Measurements from ENCODE around the gene SYT6.

The SYT6 gene

DNA sequence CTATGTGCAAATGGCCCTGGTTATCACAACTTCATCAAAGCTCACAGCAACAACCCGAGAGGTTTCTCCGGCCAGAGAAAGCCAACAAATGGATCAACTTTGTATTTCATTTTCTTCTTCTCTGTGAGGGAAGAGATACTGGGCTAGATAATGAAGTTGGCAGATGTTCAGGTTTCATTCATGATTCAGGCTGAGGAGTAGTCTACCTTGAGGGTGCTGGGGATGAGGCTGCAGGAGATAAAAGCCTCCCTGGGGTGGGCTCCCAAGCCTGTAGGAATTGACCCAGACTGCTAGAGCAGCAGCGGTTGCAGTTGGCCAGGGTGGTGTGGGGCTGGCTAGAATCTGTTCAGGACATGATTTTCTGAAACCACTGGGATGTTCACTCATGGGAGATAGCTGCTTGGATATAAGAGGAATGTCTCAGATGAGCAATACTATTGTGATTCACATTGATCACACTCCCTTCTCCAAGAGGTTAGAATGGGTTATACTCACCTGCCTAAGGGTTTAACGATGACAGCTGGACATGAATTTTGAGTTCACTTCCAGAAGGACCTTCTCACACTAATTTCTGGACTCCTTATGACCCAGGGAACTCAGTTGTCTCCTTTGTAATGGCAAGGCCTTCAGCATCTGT is 64.0 kb downstream of the SYT6 start:
- TF ChIP-seq CTCF (IDR thresholded peaks at IDR 0.05; ENCODE audit: low read depth, low read length, missing control alignments) = no peak

DNA sequence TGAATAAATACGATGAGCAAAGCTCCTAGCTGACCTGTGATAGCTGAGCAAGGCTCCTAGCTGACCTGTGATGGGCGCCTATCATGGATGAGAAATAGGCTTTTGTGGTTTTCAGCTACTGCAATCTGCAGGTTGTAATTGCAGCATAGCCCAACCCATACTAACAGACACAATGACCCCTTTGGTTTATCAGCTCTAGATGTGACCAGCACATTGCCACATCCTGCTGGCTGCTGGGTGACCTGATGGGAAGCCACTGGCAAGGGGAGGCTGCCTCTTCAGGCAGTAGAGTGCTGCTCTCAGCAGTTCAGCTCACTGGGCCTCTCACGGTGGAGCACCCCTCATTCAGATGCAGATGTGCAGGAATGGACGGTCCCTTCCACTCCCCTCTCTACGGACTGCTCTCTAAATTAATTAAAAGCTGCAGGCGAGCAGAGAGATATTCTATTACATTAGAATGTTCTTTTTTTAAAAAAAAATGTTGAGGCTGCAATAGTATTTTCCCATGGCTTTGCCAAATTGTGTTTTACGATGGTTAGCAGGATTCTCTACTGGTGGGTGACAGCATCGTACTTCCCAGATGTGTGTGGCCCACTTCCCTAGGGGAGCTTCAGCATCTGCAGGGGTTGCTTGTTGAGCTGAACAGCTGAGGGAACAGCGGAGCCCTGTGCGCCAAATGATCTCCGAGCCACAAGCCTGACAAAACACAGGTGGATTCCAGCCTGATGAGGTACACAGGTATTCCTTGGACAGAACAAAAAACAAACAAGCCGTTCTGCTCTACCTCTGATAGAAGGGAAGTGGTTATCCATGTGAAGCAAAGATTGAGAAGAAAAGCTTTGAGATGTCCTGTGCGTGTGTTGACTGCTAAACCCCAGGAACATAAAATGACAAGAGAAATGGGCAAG is 65.0 kb downstream of the SYT6 start:
- DNase-seq (ENCODE audit: low read depth) = no peak
- H3K4me3 ChIP-seq (ENCODE audit: low read depth, low read length) = no peak overlapping the region
- TF ChIP-seq CTCF (IDR thresholded peaks at IDR 0.05; ENCODE audit: low read depth, low read length, missing control alignments) = no peak

More for the DNA sequence above, 64.0 kb downstream of the SYT6 start:
- no peak for DNase-seq (ENCODE audit: low read depth)
- H3K4me3 ChIP-seq (ENCODE audit: low read depth, low read length) = no peak overlapping the region

DNA sequence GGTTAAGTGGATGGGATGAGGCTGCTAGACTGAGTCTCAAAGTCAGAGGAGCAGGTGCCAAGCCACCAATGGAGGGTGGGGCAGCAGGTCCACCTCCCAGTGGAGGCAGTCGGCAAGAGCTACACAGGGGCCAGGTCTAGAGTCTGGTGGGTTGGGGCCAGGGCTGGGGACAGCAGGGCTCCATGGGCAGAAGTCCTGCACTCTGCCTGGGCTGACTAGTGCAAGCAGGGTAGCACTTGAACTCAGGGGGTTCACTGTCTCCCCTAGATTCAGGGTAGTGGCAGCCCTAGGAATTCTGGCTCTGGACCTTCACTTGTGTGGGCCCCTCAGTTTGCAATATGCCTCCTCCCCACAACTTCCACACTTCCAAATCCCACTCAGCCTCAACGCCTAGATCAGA is 66.2 kb downstream of the SYT6 start:
- TF ChIP-seq CTCF (IDR thresholded peaks at IDR 0.05; ENCODE audit: low read depth, low read length, missing control alignments) = no peak
- H3K4me3 ChIP-seq (ENCODE audit: low read depth, low read length) = no peak overlapping the region

DNA sequence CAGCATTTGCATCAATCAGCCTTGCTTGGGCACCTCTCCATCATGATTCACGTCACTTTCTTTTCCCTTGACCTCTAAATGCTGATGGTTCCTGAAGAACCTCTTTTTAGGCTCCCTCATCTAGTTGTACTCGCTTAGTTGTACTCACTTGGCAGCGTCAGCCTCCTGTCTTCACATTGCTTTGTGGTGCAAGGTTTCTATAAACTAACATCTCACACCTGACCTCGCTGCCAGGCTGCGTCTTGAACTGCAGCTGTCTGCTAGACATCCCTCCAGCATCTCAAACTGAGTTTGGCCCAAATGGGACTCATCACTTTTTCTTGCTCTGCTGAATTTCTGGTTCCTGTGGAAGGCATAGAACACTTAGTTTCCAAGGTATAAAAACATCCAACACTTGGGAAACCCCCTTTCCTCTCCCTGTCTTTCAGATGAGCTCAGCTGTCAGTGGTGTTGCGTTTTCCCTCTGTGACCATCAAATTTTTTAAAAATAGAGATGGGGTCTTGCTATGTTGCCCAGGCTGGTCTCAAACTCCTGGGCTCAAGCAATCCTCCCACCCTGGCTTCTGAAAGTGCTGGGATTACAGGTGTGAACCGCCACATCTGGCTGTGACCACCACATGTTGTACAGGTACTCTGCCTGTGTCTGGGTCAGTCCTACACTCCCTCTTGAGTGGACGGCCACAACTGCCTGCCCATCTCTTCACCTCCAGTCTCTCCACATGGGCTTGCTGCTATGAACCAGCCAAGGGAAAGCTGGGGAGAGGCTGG is 66.9 kb downstream of the SYT6 start:
- H3K4me3 ChIP-seq (ENCODE audit: low read depth, low read length) = no peak overlapping the region
- no peak for TF ChIP-seq CTCF (IDR thresholded peaks at IDR 0.05; ENCODE audit: low read depth, low read length, missing control alignments)
- no peak for DNase-seq (ENCODE audit: low read depth)

More for the DNA sequence above, 66.2 kb downstream of the SYT6 start:
- no peak for DNase-seq (ENCODE audit: low read depth)

DNA sequence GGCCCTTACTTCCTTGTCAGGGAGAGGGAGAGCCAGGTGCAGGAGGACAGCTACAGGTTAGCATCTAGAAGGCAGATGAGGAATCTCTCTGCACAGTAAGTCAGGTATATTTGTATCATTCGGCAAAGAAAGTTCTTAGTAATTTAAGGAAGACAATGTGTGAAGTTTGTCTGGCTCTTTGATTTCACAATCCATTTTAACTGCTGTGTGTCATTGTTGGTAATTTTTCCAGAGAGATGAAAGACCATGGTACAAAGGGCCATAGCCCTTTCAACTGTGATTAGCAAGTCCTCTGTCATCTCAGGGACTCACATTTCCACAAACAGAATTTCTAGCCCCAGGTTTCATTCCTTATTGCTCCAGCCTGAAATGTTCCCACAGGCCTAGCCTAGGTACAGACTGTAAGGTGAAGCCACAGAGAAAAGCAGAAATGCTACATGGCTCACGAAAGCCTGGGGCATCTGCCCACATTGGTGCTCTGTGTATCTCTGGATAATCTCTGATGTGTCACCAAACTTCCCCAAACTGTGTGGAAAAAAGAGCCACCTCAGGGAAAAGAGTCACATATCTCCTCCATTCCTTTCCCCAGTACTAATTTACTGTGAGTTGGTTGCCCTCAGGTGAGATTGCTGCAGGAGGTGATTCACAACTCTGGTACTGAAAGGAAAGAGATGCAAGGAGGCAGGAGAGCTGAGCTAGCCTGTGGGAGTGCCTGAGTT is 70.6 kb downstream of the SYT6 start:
- no peak overlapping the region for H3K4me3 ChIP-seq (ENCODE audit: low read depth, low read length)
- DNase-seq (ENCODE audit: low read depth) = no peak
- no peak for TF ChIP-seq CTCF (IDR thresholded peaks at IDR 0.05; ENCODE audit: low read depth, low read length, missing control alignments)

DNA sequence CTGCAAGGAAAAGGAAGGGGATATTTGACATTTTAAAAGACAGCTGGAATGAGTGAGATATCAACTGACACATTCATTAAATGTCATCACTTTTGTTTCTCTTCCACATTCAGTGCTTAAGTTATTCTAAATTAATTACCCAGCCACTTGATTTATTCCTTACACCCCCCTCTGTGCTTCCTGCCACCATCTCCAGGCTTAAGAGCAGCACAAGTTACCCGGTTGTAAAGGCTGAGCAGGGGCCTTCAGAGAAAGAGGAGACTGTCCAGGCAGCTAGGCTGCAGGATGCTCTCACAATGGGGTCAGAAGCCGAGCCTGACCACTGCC is 71.4 kb downstream of the SYT6 start:
- H3K4me3 ChIP-seq (ENCODE audit: low read depth, low read length) = no peak overlapping the region
- no peak for DNase-seq (ENCODE audit: low read depth)
- TF ChIP-seq CTCF (IDR thresholded peaks at IDR 0.05; ENCODE audit: low read depth, low read length, missing control alignments) = no peak

Measured in GM12864 (cell line).